NCI-H2196 (cell line): ENCODE data around the gene TMEM220.
A peak's percentile ranks its signal among the peaks of the same experiment; 100 is the strongest.

ENCODE experiments used
- DNase-seq: peaks from one replicate; lab custom pipeline; 2025; ENCODE audit not compliant: unreplicated experiment; lab: John Stamatoyannopoulos, UW

Gene TMEM220

GRCh38 chr17:10729334-10730193 is at the start of gene TMEM220:
TMEM220 (minus strand) TSS chr17:10730023; CDS start chr17:10729851, 172 bp downstream.
- DNase-seq = peak; percentile 44

- DNase-seq = no peak
Measured at GRCh38 chr17:10779609-10780008, 49.8 kb upstream of the TMEM220 start.

- no peak for DNase-seq
Measured at GRCh38 chr17:10777890-10778289, 48.1 kb upstream of the TMEM220 start.

- no peak for DNase-seq
Measured at GRCh38 chr17:10777131-10777807, 47.4 kb upstream of the TMEM220 start.

GRCh38 chr17:10776381-10776780 is 46.6 kb upstream of the TMEM220 start:
- no peak for DNase-seq

- no peak for DNase-seq
Measured at GRCh38 chr17:10775740-10776356, 46.0 kb upstream of the TMEM220 start.

GRCh38 chr17:10775058-10775457 is 45.2 kb upstream of the TMEM220 start:
- DNase-seq = no peak

GRCh38 chr17:10773391-10773790 is 43.6 kb upstream of the TMEM220 start:
- no peak for DNase-seq

GRCh38 chr17:10772425-10773380 is 42.9 kb upstream of the TMEM220 start:
- DNase-seq = no peak

- DNase-seq = no peak
Measured at GRCh38 chr17:10771148-10771547, 41.3 kb upstream of the TMEM220 start.

- DNase-seq = no peak
Measured at GRCh38 chr17:10769840-10770239, 40.0 kb upstream of the TMEM220 start.

- no peak for DNase-seq
Measured at GRCh38 chr17:10768750-10769251, 39.0 kb upstream of the TMEM220 start.

GRCh38 chr17:10767232-10767631 is 37.4 kb upstream of the TMEM220 start:
- no peak for DNase-seq

- DNase-seq = no peak
Measured at GRCh38 chr17:10762037-10762436, 32.2 kb upstream of the TMEM220 start.

GRCh38 chr17:10761281-10761680 is 31.5 kb upstream of the TMEM220 start:
- DNase-seq = no peak

GRCh38 chr17:10758062-10758461 is 28.2 kb upstream of the TMEM220 start:
- no peak for DNase-seq

GRCh38 chr17:10757647-10758046 is 27.8 kb upstream of the TMEM220 start:
- DNase-seq = no peak

GRCh38 chr17:10757067-10757466 is 27.2 kb upstream of the TMEM220 start:
- no peak for DNase-seq

GRCh38 chr17:10756619-10757018 is 26.8 kb upstream of the TMEM220 start:
- no peak for DNase-seq

- DNase-seq = no peak
Measured at GRCh38 chr17:10756185-10756584, 26.4 kb upstream of the TMEM220 start.
